Right lobe of liver (tissue), 4 donors: ENCODE data around the gene IQCF2.

Experiments used
- CTCF ChIP-seq, 4 donors: fragments of 200-600 bp in 3 of 4; fragments of 450-650 bp in 1 of 4; IDR thresholded peaks; one replicate each; pipeline versions ENCODE4 v1.5.1 to v1.8.0; 2016 to 2022; ENCODE audit warnings: antibody characterized with exemption in 4 of 4, mild to moderate bottlenecking in 2 of 4
- POLR2A ChIP-seq: fragments of 450-650 bp; IDR thresholded peaks from one replicate; pipeline ENCODE4 v1.6.1; 2017; ENCODE audit warnings: antibody characterized with exemption, mild to moderate bottlenecking
- donor health status: DM: no; HTN: no; CAD: no.
- donor health status: DM: no; HTN: no; CAD: no.
- donor health status: DM: no; HTN: yes; CAD: no.

- TF ChIP-seq CTCF (IDR thresholded peaks at IDR 0.05) (no peak), POLR2A (no peak)
These were observed 30.5 kb upstream of the IQCF2 start for GRCh38 chr3:51830836-51831385.
